GM23248 (cell line): ENCODE results near the gene HEPN1. TPM values are rescaled to one million over a fixed set of nuclear protein-coding genes. Genes with fewer than 3 reads are reported as not detected.

ENCODE experiments used
- DNase-seq: peaks from one replicate; pipeline ENCODE4 v3.0.0-alpha.2; 2015
- H2AFZ ChIP-seq: fragments of 200-600 bp; sonication (generic); 2 replicates; pipeline ENCODE4 v1.6.1; 2016; ENCODE audit warnings: antibody characterized with exemption
- H3F3A ChIP-seq: fragments of 200-600 bp; sonication (generic); 2 replicates; pipeline ENCODE4 v1.6.1; 2016; ENCODE audit warnings: mild to moderate bottlenecking, antibody characterized with exemption, mixed run types; ENCODE audit not compliant: insufficient read depth
- H3K27ac ChIP-seq: fragments of 200-600 bp; sonication (generic); 2 replicates; pipeline ENCODE4 v1.5.1; 2016; ENCODE audit warnings: mild to moderate bottlenecking
- H3K27me3 ChIP-seq: fragments of 200-600 bp; sonication (generic); replicated peaks from 2 replicates; pipeline ENCODE4 v1.6.1; 2016; ENCODE audit warnings: mild to moderate bottlenecking; ENCODE audit not compliant: insufficient read depth
- H3K36me3 ChIP-seq: fragments of 200-600 bp; sonication (generic); 2 replicates; pipeline ENCODE4 v1.6.1; 2016; ENCODE audit warnings: low read depth, mild to moderate bottlenecking
- H3K4me1 ChIP-seq: fragments of 200-600 bp; sonication (generic); 2 replicates; pipeline ENCODE4 v1.6.1; 2016; ENCODE audit warnings: mild to moderate bottlenecking; ENCODE audit not compliant: insufficient read depth
- H3K4me2 ChIP-seq: fragments of 200-600 bp; sonication (generic); one replicate; pipeline ENCODE4 v1.6.1; 2016; ENCODE audit warnings: mild to moderate bottlenecking; ENCODE audit not compliant: unreplicated experiment
- H3K4me3 ChIP-seq: fragments of 200-600 bp; sonication (generic); 2 replicates; pipeline ENCODE4 v1.5.1; 2016; ENCODE audit warnings: mild to moderate bottlenecking
- H3K79me2 ChIP-seq: fragments of 200-600 bp; sonication (generic); 2 replicates; pipeline ENCODE4 v1.6.1; 2016; ENCODE audit warnings: mild to moderate bottlenecking; ENCODE audit not compliant: insufficient read depth
- H3K9ac ChIP-seq: fragments of 200-600 bp; sonication (generic); 2 replicates; pipeline ENCODE4 v1.6.1; 2016; ENCODE audit warnings: mild to moderate bottlenecking
- H3K9me2 ChIP-seq: fragments of 200-600 bp; sonication (generic); 2 replicates; pipeline ENCODE4 v1.6.1; 2016; ENCODE audit warnings: mixed run types, mild to moderate bottlenecking, moderate library complexity; ENCODE audit not compliant: insufficient read depth
- H3K9me3 ChIP-seq: fragments of 200-600 bp; sonication (generic); one replicate; pipeline ENCODE4 v1.6.1; 2017; ENCODE audit warnings: low read depth
- H4K20me1 ChIP-seq: fragments of 200-600 bp; sonication (generic); 2 replicates; pipeline ENCODE4 v1.6.0; 2016; ENCODE audit not compliant: insufficient read depth
- EZH2 ChIP-seq: fragments of 200-600 bp; sonication (generic); IDR thresholded peaks from 2 replicates; pipeline ENCODE4 v1.6.1; 2018; ENCODE audit warnings: antibody characterized with exemption, mild to moderate bottlenecking; ENCODE audit not compliant: insufficient read depth, poor library complexity, severe bottlenecking
- EZH2phosphoT487 ChIP-seq: fragments of 200-600 bp; sonication (generic); IDR thresholded peaks from 2 replicates; pipeline ENCODE4 v1.6.1; 2018; ENCODE audit warnings: antibody characterized with exemption, moderate library complexity, mild to moderate bottlenecking, low read depth; ENCODE audit not compliant: insufficient read depth
- WGBS, 2 experiments: methylation state at CpG; one replicate each; pipeline ENCODE4 v1.1.6; 2015 to 2017; ENCODE audit warnings: low lambda C conversion rate in 2 of 2, low coverage in 1 of 2; ENCODE audit errors: missing lambda C conversion rate in 2 of 2; 5-methylcytosine and 5-hydroxymethylcytosine counted together
- in situ Hi-C: fragments of 300-500 bp; cut with MboI; formaldehyde crosslinking; loops from 2 replicates; pipeline ENCODE4 v1.15.0; 2020
- polyA plus RNA-seq: library from polyadenylated mRNA; unstranded; fragments of >200 nt; fragmentation: Nextera tagmentation; extraction: Ambion mirVana; gene quantifications from 2 replicates; pipeline ENCODE4 v1.2.1, GENCODE V29; 2016
- total RNA-seq: library from RNA; depleted of rRNA; stranded (reverse); fragments of >200 nt; shearing (Covaris generic); gene quantifications from 2 replicates; pipeline ENCODE4 v1.2.3, GENCODE V29; 2014

HEPN1 gene
- total and polyA plus RNA-seq, 2 experiments from 2014 or later: not detected

DNA sequence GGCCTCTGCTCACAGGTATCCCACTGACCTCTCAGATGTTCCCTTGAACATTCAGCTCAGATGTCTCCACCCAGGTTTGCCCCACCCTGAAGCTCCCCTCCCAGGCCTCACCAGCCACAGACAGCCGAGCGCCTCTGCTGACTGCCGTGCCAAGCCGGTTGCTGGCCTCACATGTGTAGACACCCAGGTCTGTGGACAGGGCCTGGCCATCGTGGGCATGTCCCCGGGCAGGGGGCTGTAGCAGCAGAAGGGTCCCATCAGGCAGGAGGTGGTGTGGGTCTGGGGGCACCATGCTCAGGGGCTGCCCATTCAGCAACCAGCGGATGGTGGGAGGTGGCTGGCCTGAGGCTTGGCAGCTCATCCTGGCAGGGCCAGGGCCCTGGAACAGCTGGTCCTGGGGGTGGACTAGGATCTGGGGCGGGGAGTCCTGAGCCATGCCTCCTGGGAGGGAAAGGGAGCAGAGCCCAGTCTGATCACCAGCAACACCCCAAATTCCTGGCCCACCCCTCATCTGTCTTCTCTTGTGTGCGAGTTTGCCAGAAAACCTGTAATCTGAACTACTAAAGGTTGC is 22.1 kb upstream of the HEPN1 start:
- no peak for DNase-seq
- in situ Hi-C loops: no loop called here
- H2AFZ ChIP-seq: peak overlapping the region; percentile 27; the same call in 1 of the 2 replicates
- no peak overlapping the region for H3K4me3 ChIP-seq
- H3K9me3 ChIP-seq: no peaks in the 10 kb centered on the region
- peaks cover 48% of the 10 kb centered on the region for H3K4me1 ChIP-seq
- H3K4me2 ChIP-seq: peak overlapping the region; percentile 11
- 40 to 58% methylated on average over 8 to 9 of the region's 9 CpGs for WGBS, 2 experiments
- H3K27ac ChIP-seq: no peak overlapping the region
- no peak for TF ChIP-seq EZH2phosphoT487
- no peak for TF ChIP-seq EZH2
- no peaks in the 10 kb centered on the region for H3K79me2 ChIP-seq
- H3K9ac ChIP-seq: no peak overlapping the region
- peaks cover 43% of the 10 kb centered on the region for H3F3A ChIP-seq
- H3K27me3 ChIP-seq: no peaks in the 10 kb centered on the region
- no peaks in the 10 kb centered on the region for H3K36me3 ChIP-seq
- H3K9me2 ChIP-seq: no peaks in the 10 kb centered on the region; the same call in 1 of the 2 replicates
- H4K20me1 ChIP-seq: no peaks in the 10 kb centered on the region

DNA sequence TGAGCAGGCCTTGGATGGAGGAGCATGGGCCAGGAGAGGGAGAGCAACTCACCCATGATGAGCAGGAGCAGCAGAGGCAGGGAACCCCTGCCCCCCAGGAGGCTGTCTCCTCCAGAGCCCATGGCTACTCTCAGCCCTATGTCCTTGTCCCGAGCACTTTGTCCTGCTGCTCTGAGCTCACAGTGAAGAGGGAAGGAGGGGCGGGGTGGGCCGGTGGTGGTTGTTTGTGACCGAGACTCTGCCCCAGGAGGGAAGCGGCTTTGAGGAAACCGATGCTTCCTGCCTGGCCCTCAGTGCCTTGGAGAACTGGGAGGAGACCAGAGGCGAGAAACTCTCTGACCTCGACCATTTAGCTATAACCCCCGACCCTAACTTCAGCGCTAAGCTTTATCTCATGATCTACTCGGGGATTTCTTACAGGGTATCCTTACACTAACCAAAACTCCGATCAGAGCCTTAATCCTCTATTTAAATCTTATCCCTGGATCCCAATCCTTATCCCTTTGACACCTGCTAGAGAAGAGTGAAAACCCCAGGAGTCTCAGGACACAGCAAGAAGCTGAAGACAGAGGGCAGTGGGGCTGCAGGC is 21.3 kb upstream of the HEPN1 start, which contains the start of gene ROBO4:
ROBO4 (minus strand) TSS at position 192 of the 589 bp plus-strand sequence; CDS start at position 122, 70 bp downstream.
- Histone ChIP-seq H3K27me3 (no peaks in the 10 kb centered on the region), H2AFZ (peak within 1 kb of the TSS; percentile 71), H3K27ac (peak within 1 kb of the TSS; percentile 87), H3F3A (peaks cover 45% of the 10 kb centered on the region), H3K4me1 (peaks cover 48% of the 10 kb centered on the region), H4K20me1 (no peaks in the 10 kb centered on the region), H3K4me2 (peak within 1 kb of the TSS; percentile 73), H3K9me2 (no peaks in the 10 kb centered on the region; the same call in 1 of the 2 replicates), H3K4me3 (peak within 1 kb of the TSS; percentile 1; the same call in 1 of the 2 replicates), H3K36me3 (no peaks in the 10 kb centered on the region), H3K9ac (peak within 1 kb of the TSS; percentile 59), H3K79me2 (no peaks in the 10 kb centered on the region), H3K9me3 (no peaks in the 10 kb centered on the region)
- no peak for TF ChIP-seq EZH2
- TF ChIP-seq EZH2phosphoT487: no peak
- in situ Hi-C loops: no loop called here
- no peak for DNase-seq
- 67 to 72% methylated on average over 12 of the region's 12 CpGs for WGBS, 2 experiments

DNA sequence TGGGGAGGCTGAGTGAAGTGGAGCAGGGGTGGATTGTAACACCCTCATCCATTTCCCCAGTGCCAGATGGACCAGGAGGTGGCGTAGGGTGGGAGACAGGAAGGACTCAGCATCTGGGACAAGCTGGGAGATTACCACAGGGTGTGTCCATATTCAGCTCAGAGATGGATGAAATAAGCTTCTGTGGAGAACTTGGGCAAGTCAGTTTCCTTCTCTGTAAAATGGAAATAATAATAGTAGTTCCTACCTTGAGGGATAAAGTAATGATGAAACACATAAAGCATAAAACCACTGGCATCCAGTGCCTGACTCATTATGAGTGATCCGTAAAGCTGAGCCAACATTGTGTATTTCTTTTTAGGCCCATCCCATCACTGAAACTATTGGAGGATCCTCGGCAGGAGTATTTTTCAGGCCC is 20.8 kb upstream of the HEPN1 start:
- in situ Hi-C loops: no loop called here
- Histone ChIP-seq H4K20me1 (no peaks in the 10 kb centered on the region), H3K4me2 (peak overlapping the region; percentile 73), H3F3A (peaks cover 45% of the 10 kb centered on the region), H3K36me3 (no peaks in the 10 kb centered on the region), H3K4me3 (0 out of 2 replicates have a peak overlapping the region, but pooled peaks have one; percentile 1), H3K27ac (peak overlapping the region; percentile 87), H3K9ac (peak overlapping the region; percentile 59), H2AFZ (peak overlapping the region; percentile 71), H3K27me3 (no peaks in the 10 kb centered on the region), H3K4me1 (peaks cover 48% of the 10 kb centered on the region), H3K79me2 (no peaks in the 10 kb centered on the region), H3K9me3 (no peaks in the 10 kb centered on the region), H3K9me2 (no peaks in the 10 kb centered on the region; the same call in 1 of the 2 replicates)
- WGBS, 2 experiments: 2 to 6% methylated on average over 3 of the region's 3 CpGs
- DNase-seq: peak; percentile 94
- TF ChIP-seq EZH2phosphoT487 (no peak), EZH2 (no peak)

DNA sequence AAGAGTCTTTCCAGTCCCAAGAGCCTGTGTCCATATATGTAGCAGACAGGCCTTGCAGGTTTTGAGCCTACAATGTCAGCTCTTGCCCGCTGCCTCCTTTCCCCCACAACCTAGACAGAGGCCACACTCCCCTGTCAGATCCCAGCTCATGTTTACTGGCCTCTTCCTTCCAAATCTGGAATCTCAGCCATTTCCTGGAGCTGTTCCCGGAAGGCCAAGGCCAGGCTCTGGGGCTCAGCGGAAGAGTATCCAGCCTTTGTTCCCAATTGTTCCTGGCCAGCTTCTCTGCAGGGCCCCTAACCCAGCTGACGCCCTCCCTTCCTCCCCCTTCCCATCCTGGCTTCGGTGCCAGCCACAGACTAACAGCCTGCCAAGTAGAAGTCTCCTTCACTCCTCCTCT is 20.3 kb upstream of the HEPN1 start:
- H3K36me3 ChIP-seq: no peaks in the 10 kb centered on the region
- in situ Hi-C loops: no loop called here
- H3K9ac ChIP-seq: peak overlapping the region; percentile 59
- H3K27ac ChIP-seq: peak overlapping the region; percentile 87
- H3K4me1 ChIP-seq: peaks cover 48% of the 10 kb centered on the region
- no peaks in the 10 kb centered on the region for H3K9me3 ChIP-seq
- peaks cover 45% of the 10 kb centered on the region for H3F3A ChIP-seq
- peak; percentile 78 for DNase-seq
- 0 to 5% methylated on average over 5 of the region's 5 CpGs for WGBS, 2 experiments
- H3K79me2 ChIP-seq: no peaks in the 10 kb centered on the region
- H3K4me2 ChIP-seq: peak overlapping the region; percentile 73
- no peaks in the 10 kb centered on the region for H4K20me1 ChIP-seq
- H3K27me3 ChIP-seq: no peaks in the 10 kb centered on the region
- H3K4me3 ChIP-seq: peak overlapping the region; percentile 1; the same call in 1 of the 2 replicates
- H3K9me2 ChIP-seq: no peaks in the 10 kb centered on the region; the same call in 1 of the 2 replicates
- peak overlapping the region; percentile 71 for H2AFZ ChIP-seq
- TF ChIP-seq EZH2phosphoT487: no peak
- no peak for TF ChIP-seq EZH2
